ELR (cell line): ENCODE measurements around the gene ARPC5L.
"Not testable (repeated sequence)": the region's sequence is repeated elsewhere in the genome, so short reads cannot be mapped to it uniquely, and the experiment has no call there.

Experiments
- DNase-seq: peaks from one replicate; pipeline ENCODE4 v3.0.0-alpha.2; 2015; ENCODE audit warnings: low read depth

Gene ARPC5L

GRCh38 chr9:124861342-124862229 lies at the start of gene ARPC5L, which contains the start of gene RPL35:
ARPC5L (plus strand) TSS chr9:124862130; CDS start chr9:124869291, 7,161 bp downstream.
RPL35 (minus strand) TSS chr9:124861957; CDS start chr9:124861912, 45 bp downstream.
- peak; percentile 96 for DNase-seq

GRCh38 chr9:124812441-124812876 lies 49.5 kb upstream of the ARPC5L start:
- DNase-seq = peak; percentile 99

- DNase-seq = no peak
Measured at GRCh38 chr9:124813041-124813440, 48.9 kb upstream of the ARPC5L start.

- no peak for DNase-seq
Measured at GRCh38 chr9:124813501-124814163, 48.3 kb upstream of the ARPC5L start.

- no peak for DNase-seq
Measured at GRCh38 chr9:124814164-124814535, 47.8 kb upstream of the ARPC5L start.

GRCh38 chr9:124815601-124816000 lies 46.3 kb upstream of the ARPC5L start:
- no peak for DNase-seq

GRCh38 chr9:124818431-124819281 lies 43.3 kb upstream of the ARPC5L start:
- peak; percentile 92 for DNase-seq

- DNase-seq = no peak
Measured at GRCh38 chr9:124820698-124821623, 41.0 kb upstream of the ARPC5L start.

GRCh38 chr9:124828489-124829333 lies 33.2 kb upstream of the ARPC5L start:
- no peak for DNase-seq

- DNase-seq = peak; percentile 13
Measured at GRCh38 chr9:124829334-124829669, 32.6 kb upstream of the ARPC5L start.

GRCh38 chr9:124830593-124830992 lies 31.3 kb upstream of the ARPC5L start:
- DNase-seq = no peak

GRCh38 chr9:124831642-124832364 lies 30.1 kb upstream of the ARPC5L start:
- no peak for DNase-seq

- peak; percentile 72 for DNase-seq
Measured at GRCh38 chr9:124834591-124834990, 27.3 kb upstream of the ARPC5L start.

GRCh38 chr9:124835026-124835557 lies 26.8 kb upstream of the ARPC5L start:
- peak; percentile 53 for DNase-seq

- DNase-seq = not testable (repeated sequence)
Measured at GRCh38 chr9:124838132-124838531, 23.8 kb upstream of the ARPC5L start.

- not testable (repeated sequence) for DNase-seq
Measured at GRCh38 chr9:124838567-124839275, 23.2 kb upstream of the ARPC5L start.

GRCh38 chr9:124839612-124840299 lies 22.2 kb upstream of the ARPC5L start:
- peak; percentile 62 for DNase-seq

GRCh38 chr9:124840300-124840833 lies 21.6 kb upstream of the ARPC5L start:
- DNase-seq = peak; percentile 60
